Immature natural killer cell (primary cell): ENCODE measurements around the gene CCT5. TPM values are rescaled to one million over a fixed set of nuclear protein-coding genes. Genes with fewer than 3 reads are reported as not detected.
A peak's percentile ranks its signal among the peaks of the same experiment; 100 is the strongest.

Experiments
- DNase-seq, 3 donors: peaks; one replicate each; pipeline ENCODE4 v3.0.0; 2022; ENCODE audit warnings: mixed read lengths in 1 of 3
- H3K27ac Mint-ChIP-seq, 6 donors: one replicate each; pipeline ENCODE4 v1.8.0; 2020; ENCODE audit warnings: mixed read lengths in 6 of 6, mild to moderate bottlenecking in 5 of 6, inconsistent platforms in 4 of 6, moderate library complexity in 3 of 6
- H3K27me3 Mint-ChIP-seq, 3 donors: one replicate each; pipeline ENCODE4 v1.8.0; 2020 to 2021; ENCODE audit warnings: low read depth in 3 of 3, mild to moderate bottlenecking in 3 of 3, mixed read lengths in 3 of 3, moderate library complexity in 3 of 3, inconsistent platforms in 1 of 3
- H3K36me3 Mint-ChIP-seq, 3 donors: one replicate each; pipeline ENCODE4 v1.8.0; 2020; ENCODE audit warnings: mixed read lengths in 3 of 3, inconsistent platforms in 2 of 3, mild to moderate bottlenecking in 2 of 3
- H3K4me1 Mint-ChIP-seq, 2 donors: one replicate each; pipeline ENCODE4 v1.8.0; 2020; ENCODE audit warnings: inconsistent platforms in 2 of 2, mild to moderate bottlenecking in 2 of 2, mixed read lengths in 2 of 2, moderate library complexity in 1 of 2
- H3K4me3 Mint-ChIP-seq, 5 donors: one replicate each; pipeline ENCODE4 v1.8.0; 2020; ENCODE audit warnings: mild to moderate bottlenecking in 5 of 5, mixed read lengths in 5 of 5, inconsistent platforms in 3 of 5, moderate library complexity in 3 of 5
- H3K9me3 Mint-ChIP-seq, 6 donors: one replicate each; pipeline ENCODE4 v1.8.0; 2020; ENCODE audit warnings: mild to moderate bottlenecking in 6 of 6, mixed read lengths in 6 of 6, inconsistent platforms in 4 of 6, moderate library complexity in 3 of 6
- polyA plus RNA-seq, 3 donors: library from polyadenylated mRNA; unstranded; fragments of 300-500 nt; fragmentation: Illumina TruSeq; gene quantifications; one replicate each; pipeline ENCODE4 v1.2.3, GENCODE V29; 2021

CCT5 gene
- 100 to 1,000 TPM; 182 to 227 (median 211) TPM for polyA plus RNA-seq

DNA sequence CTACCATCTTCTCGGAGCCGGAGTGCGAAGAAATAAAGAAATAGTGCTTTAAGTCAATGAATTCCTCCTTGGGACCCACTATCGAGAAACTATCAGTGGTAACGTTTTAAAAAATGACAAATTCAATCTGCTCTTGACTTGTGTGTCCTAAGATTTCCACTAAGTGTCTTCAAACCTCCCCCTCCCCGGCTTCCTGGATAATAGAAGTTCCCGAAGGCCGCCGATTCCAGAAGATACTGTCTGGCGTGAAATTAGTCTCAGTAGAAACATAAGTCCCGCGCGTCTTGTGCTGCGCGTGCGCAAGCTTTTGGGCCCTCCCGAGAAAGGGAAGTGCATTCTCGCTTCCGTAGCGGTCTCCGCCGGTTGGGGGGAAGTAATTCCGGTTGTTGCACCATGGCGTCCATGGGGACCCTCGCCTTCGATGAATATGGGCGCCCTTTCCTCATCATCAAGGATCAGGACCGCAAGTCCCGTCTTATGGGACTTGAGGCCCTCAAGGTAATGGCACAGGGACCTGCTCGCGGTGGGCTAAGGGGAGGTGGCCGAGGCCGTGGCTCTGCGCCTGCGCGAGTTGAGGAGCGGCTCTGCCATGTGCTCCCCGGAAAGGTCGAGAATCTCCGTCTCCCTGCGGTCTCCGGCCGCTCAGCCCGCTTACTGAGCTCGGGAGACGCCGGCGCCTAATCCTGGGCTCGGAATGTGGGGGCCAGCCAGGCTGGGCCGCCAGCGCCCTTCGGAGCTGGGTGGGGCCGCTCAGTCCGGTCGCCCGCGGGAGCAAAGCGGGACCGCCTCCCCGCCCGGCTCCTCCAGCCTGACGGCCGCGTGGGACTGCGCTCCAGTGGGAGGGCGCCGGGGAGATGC, at the start of gene CCT5:
CCT5 (plus strand) TSS at position 333 of the 858 bp plus-strand sequence; CDS start at position 394, 61 bp downstream.
- Mint-ChIP-seq H3K27me3 (peaks cover 12 to 17% (median 12%) of the 10 kb centered on the region in 3 donors), H3K4me3 (peak within 1 kb of the TSS; percentile 89 to 98 (median 92)), H3K36me3 (peaks cover 5 to 8% (median 5%) of the 10 kb centered on the region in 3 donors), H3K9me3 (no peaks in the 10 kb centered on the region), H3K27ac (peak within 1 kb of the TSS; percentile 98 to 99 (median 99)), H3K4me1 (peaks cover 46 to 56% of the 10 kb centered on the region in 2 donors)
- peak; percentile 95 to 96 (median 96) for DNase-seq

- no peak for DNase-seq
- peaks cover 4 to 13% (median 4%) of the 10 kb centered on the region in 3 donors for H3K36me3 Mint-ChIP-seq
- peaks cover 4 to 26% (median 8%) of the 10 kb centered on the region in 6 donors for H3K9me3 Mint-ChIP-seq
- H3K27ac Mint-ChIP-seq = no peak overlapping the region
- peaks cover 0 to 5% (median 0%) of the 10 kb centered on the region in 3 donors for H3K27me3 Mint-ChIP-seq
- H3K4me3 Mint-ChIP-seq = no peak overlapping the region
- H3K4me1 Mint-ChIP-seq = no peaks in the 10 kb centered on the region
Observed at GRCh38 chr5:10201223-10201868, 48.7 kb upstream of the CCT5 start.

DNA sequence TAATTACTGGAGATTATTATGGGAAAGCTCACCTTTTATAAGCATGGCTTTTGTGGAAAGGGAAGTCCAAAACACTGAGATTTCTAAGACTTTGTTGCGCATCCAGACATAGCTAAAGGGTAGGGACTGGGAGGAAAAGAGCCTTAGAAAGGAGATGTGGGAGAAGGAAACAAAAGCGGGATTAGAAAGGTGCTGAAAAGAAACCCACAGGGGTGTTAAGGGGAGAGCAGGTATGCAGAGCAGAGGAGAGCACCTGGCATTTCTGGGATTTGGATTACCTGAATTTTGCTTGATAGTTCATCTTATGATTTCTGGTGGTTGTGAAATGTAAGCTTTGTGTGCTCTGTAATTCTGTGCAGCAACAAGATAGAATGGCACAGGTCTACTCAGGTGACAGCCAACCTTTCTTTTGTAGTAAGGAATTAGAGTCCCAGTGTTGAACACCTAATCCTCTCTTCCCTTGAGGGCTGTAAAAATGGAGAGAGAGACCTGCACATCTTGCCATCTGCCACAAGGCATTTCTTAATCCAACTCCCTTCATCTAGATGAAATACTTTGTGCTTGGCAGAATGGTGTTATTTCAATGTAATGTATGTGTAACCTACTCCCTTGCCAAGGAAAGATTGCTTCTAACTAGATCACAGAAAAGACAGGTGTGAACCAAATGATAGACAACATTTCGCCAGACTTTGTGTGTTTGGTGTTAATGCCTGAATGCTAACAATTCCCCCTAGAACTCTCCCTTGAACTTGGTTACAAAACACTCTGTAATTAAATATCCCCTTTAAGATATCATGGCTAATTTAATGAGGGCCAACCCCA, 47.8 kb upstream of the CCT5 start:
- H3K36me3 Mint-ChIP-seq = peaks cover 4 to 13% (median 4%) of the 10 kb centered on the region in 3 donors
- H3K27me3 Mint-ChIP-seq = peaks cover 0 to 5% (median 0%) of the 10 kb centered on the region in 3 donors
- H3K27ac Mint-ChIP-seq = peak overlapping the region in 1 of 6 donors; percentile 66
- H3K9me3 Mint-ChIP-seq = peaks cover 2 to 25% (median 8%) of the 10 kb centered on the region in 6 donors
- H3K4me1 Mint-ChIP-seq = no peaks in the 10 kb centered on the region
- no peak for DNase-seq
- no peak overlapping the region for H3K4me3 Mint-ChIP-seq

- Mint-ChIP-seq H3K4me1 (no peaks in the 10 kb centered on the region), H3K27me3 (no peaks in the 10 kb centered on the region), H3K4me3 (no peak overlapping the region), H3K9me3 (no peaks in the 10 kb centered on the region), H3K36me3 (peaks cover 0 to 6% (median 3%) of the 10 kb centered on the region in 3 donors), H3K27ac (no peak overlapping the region)
- no peak for DNase-seq
Observed at GRCh38 chr5:10209004-10209403, 41.1 kb upstream of the CCT5 start.

GRCh38 chr5:10213316-10213715, 36.8 kb upstream of the CCT5 start:
- no peak for DNase-seq
- no peaks in the 10 kb centered on the region for H3K9me3 Mint-ChIP-seq
- H3K27me3 Mint-ChIP-seq = peaks cover 0 to 2% (median 0%) of the 10 kb centered on the region in 3 donors
- H3K27ac Mint-ChIP-seq = no peak overlapping the region
- H3K4me3 Mint-ChIP-seq = no peak overlapping the region
- no peaks in the 10 kb centered on the region for H3K4me1 Mint-ChIP-seq
- peaks cover 0 to 6% (median 0%) of the 10 kb centered on the region in 3 donors for H3K36me3 Mint-ChIP-seq

- DNase-seq = no peak
- peaks cover 0 to 6% (median 0%) of the 10 kb centered on the region in 3 donors for H3K36me3 Mint-ChIP-seq
- H3K27me3 Mint-ChIP-seq = peaks cover 0 to 2% (median 0%) of the 10 kb centered on the region in 3 donors
- no peaks in the 10 kb centered on the region for H3K9me3 Mint-ChIP-seq
- no peak overlapping the region for H3K4me3 Mint-ChIP-seq
- H3K4me1 Mint-ChIP-seq = no peaks in the 10 kb centered on the region
- no peak overlapping the region for H3K27ac Mint-ChIP-seq
Observed at GRCh38 chr5:10214041-10214440, 36.0 kb upstream of the CCT5 start.

- H3K36me3 Mint-ChIP-seq = peaks cover 0 to 6% (median 0%) of the 10 kb centered on the region in 3 donors
- no peaks in the 10 kb centered on the region for H3K9me3 Mint-ChIP-seq
- peaks cover 0 to 4% (median 0%) of the 10 kb centered on the region in 3 donors for H3K27me3 Mint-ChIP-seq
- H3K4me3 Mint-ChIP-seq = no peak overlapping the region
- no peaks in the 10 kb centered on the region for H3K4me1 Mint-ChIP-seq
- H3K27ac Mint-ChIP-seq = no peak overlapping the region
- DNase-seq = no peak
Observed at GRCh38 chr5:10215366-10215765, 34.7 kb upstream of the CCT5 start.

- H3K27ac Mint-ChIP-seq = no peak overlapping the region
- DNase-seq = no peak
- no peaks in the 10 kb centered on the region for H3K4me1 Mint-ChIP-seq
- H3K36me3 Mint-ChIP-seq = peaks cover 0 to 6% (median 0%) of the 10 kb centered on the region in 3 donors
- no peaks in the 10 kb centered on the region for H3K9me3 Mint-ChIP-seq
- H3K27me3 Mint-ChIP-seq = peaks cover 0 to 4% (median 0%) of the 10 kb centered on the region in 3 donors
- no peak overlapping the region for H3K4me3 Mint-ChIP-seq
Observed at GRCh38 chr5:10216107-10216506, 34.0 kb upstream of the CCT5 start.

DNA sequence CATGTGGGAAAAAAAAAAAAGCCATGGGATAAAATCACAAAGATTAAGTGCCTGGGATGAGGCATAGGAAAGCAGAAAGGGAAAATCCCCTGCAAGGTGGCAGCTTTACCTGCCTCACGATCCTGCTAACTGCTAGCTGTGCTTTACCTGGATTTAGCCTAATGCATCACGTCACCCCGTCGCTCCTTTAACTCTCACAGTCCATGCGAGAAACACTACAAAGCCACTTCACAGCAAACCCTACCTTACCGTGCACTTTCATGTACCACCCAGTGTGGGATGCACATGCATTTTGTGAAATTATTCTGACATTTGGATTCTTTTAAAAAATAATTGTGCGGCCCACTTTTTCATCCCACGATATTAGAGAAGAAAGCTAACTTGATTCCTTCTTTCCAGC, 31.4 kb upstream of the CCT5 start:
- H3K36me3 Mint-ChIP-seq = peaks cover 0 to 16% (median 12%) of the 10 kb centered on the region in 3 donors
- no peak for DNase-seq
- peaks cover 0 to 4% (median 0%) of the 10 kb centered on the region in 3 donors for H3K27me3 Mint-ChIP-seq
- H3K27ac Mint-ChIP-seq = no peak overlapping the region
- H3K9me3 Mint-ChIP-seq = peaks cover 0 to 2% (median 0%) of the 10 kb centered on the region in 6 donors
- no peak overlapping the region for H3K4me3 Mint-ChIP-seq
- no peaks in the 10 kb centered on the region for H3K4me1 Mint-ChIP-seq

- Mint-ChIP-seq H3K9me3 (peaks cover 0 to 2% (median 0%) of the 10 kb centered on the region in 6 donors), H3K36me3 (peaks cover 0 to 19% (median 16%) of the 10 kb centered on the region in 3 donors), H3K4me1 (no peaks in the 10 kb centered on the region), H3K27me3 (peaks cover 0 to 4% (median 1%) of the 10 kb centered on the region in 3 donors), H3K4me3 (no peak overlapping the region), H3K27ac (no peak overlapping the region)
- DNase-seq = no peak
Observed at GRCh38 chr5:10219068-10219467, 31.0 kb upstream of the CCT5 start.

DNA sequence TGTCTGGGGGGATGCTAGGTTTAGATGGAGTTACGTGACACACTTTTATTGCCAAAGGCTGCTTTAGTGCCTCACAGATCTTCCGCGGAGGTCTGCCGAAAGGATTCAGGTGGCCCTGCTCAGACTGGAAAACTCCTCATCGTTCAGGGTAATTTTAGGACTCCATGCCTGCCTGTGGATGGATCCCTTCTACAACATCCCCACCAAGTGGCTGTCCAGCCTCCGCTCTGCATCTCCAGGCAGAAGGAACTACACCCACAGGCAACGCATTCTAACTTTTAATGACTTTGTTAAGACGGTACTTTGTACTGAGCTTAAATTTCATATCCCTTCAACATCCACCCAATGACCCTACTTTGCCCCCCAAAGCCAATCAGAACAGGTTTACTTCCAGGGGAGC, 29.8 kb upstream of the CCT5 start:
- H3K4me1 Mint-ChIP-seq = no peaks in the 10 kb centered on the region

GRCh38 chr5:10222326-10222725, 27.8 kb upstream of the CCT5 start:
- no peaks in the 10 kb centered on the region for H3K4me1 Mint-ChIP-seq
- peaks cover 24 to 45% (median 44%) of the 10 kb centered on the region in 3 donors for H3K36me3 Mint-ChIP-seq
- H3K9me3 Mint-ChIP-seq = peaks cover 0 to 12% (median 3%) of the 10 kb centered on the region in 6 donors
- DNase-seq = no peak
- no peak overlapping the region for H3K4me3 Mint-ChIP-seq
- H3K27me3 Mint-ChIP-seq = peaks cover 0 to 4% (median 1%) of the 10 kb centered on the region in 3 donors
- H3K27ac Mint-ChIP-seq = no peak overlapping the region

More for the DNA sequence above, 29.8 kb upstream of the CCT5 start:
- DNase-seq = no peak
- H3K27ac Mint-ChIP-seq = no peak overlapping the region
- no peak overlapping the region for H3K4me3 Mint-ChIP-seq
- peaks cover 9 to 27% (median 26%) of the 10 kb centered on the region in 3 donors for H3K36me3 Mint-ChIP-seq
- peaks cover 0 to 4% (median 1%) of the 10 kb centered on the region in 3 donors for H3K27me3 Mint-ChIP-seq
- peaks cover 0 to 8% (median 3%) of the 10 kb centered on the region in 6 donors for H3K9me3 Mint-ChIP-seq

DNA sequence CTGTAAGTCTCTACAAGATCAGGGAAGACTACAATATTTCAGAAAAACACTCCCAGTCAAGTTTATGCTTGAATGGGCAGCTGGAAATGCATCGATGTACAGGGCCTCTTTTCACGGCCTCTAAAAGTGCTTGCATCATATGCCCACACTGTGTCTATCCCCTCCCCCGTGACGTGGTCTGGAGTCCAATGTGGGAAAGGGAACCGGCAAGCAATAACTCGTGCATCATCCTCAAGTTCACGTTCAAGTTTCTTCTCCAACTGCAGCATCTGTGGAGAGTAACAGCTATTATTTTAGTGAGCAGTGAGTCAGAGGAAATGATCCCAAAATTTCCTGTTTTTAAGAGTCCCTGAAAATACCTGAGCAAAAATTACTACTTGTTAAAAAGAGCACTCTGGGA, 22.7 kb upstream of the CCT5 start:
- Mint-ChIP-seq H3K4me3 (no peak overlapping the region), H3K9me3 (peaks cover 0 to 12% (median 3%) of the 10 kb centered on the region in 6 donors), H3K4me1 (no peaks in the 10 kb centered on the region), H3K36me3 (peaks cover 31 to 61% (median 49%) of the 10 kb centered on the region in 3 donors), H3K27ac (no peak overlapping the region), H3K27me3 (peaks cover 0 to 2% (median 0%) of the 10 kb centered on the region in 3 donors)
- DNase-seq = no peak
